B cell (primary cell): ENCODE results near the gene WDR35. TPM values are rescaled to one million over a fixed set of nuclear protein-coding genes. Genes with fewer than 3 reads are reported as not detected.

Source experiments
- ATAC-seq: fragments of 200-7000 bp; cut with Tn5 transposase; one replicate; pipeline ENCODE4 v1.10.0; 2021; ENCODE audit warnings: low read depth, mild to moderate bottlenecking, moderate number of reproducible peaks, moderate library complexity
- CTCF ChIA-PET: fragments of 350-600 bp; sonication (Branson Sonifier 250); formaldehyde crosslinking; loops from one replicate; lab custom pipeline; 2021; ENCODE audit warnings: antibody characterized with exemption, inconsistent platforms; lab: Charles Lee
- POLR2A ChIA-PET: fragments of 350-600 bp; sonication (Branson Sonifier 250); formaldehyde crosslinking; loops from one replicate; lab custom pipeline; 2021; ENCODE audit warnings: antibody characterized with exemption; lab: Charles Lee
- DNase-seq: peaks from one replicate; pipeline ENCODE4 v3.0.0; 2013
- H2AFZ ChIP-seq: 2 replicates; pipeline ENCODE4 v1.6.1; 2012; ENCODE audit warnings: mild to moderate bottlenecking, low read depth, low read length; ENCODE audit not compliant: insufficient read depth, poor library complexity, severe bottlenecking
- H3K27ac ChIP-seq, 2 donors: 1 replicate in 1 of 2; 2 replicates in 1 of 2; pipeline ENCODE4 v1.5.1; 2012 to 2013; ENCODE audit warnings: low read length in 2 of 2, mild to moderate bottlenecking in 2 of 2, moderate library complexity in 1 of 2
- H3K27me3 ChIP-seq, 4 experiments: fragments of 200-600 bp in 1 of 4; sonication (generic) in 1 of 4; replicated peaks in 1 of 4; 1 replicate in 2 of 4; 2 replicates in 2 of 4; pipeline versions ENCODE4 v1.6.1 to v1.7.0; 2013 to 2016; ENCODE audit warnings: low read length in 3 of 4, mild to moderate bottlenecking in 2 of 4, mixed read lengths in 1 of 4, moderate library complexity in 1 of 4; ENCODE audit not compliant: insufficient read depth in 4 of 4, control insufficient read depth in 3 of 4; ENCODE audit errors: control extremely low read depth in 1 of 4
- H3K36me3 ChIP-seq, 2 experiments: replicated peaks in 1 of 2; 1 replicate in 1 of 2; 2 replicates in 1 of 2; pipeline versions ENCODE4 v1.6.1 to v1.7.1; 2013; ENCODE audit warnings: low read length in 1 of 2; ENCODE audit not compliant: insufficient read depth in 2 of 2, control insufficient read depth in 1 of 2; ENCODE audit errors: control extremely low read depth in 1 of 2, extremely low read depth in 1 of 2
- H3K4me1 ChIP-seq, 2 donors: fragments of 200-600 bp in 1 of 2; sonication (generic) in 1 of 2; 1 replicate in 1 of 2; 2 replicates in 1 of 2; pipeline versions ENCODE4 v1.5.1 to v1.6.1; 2013 to 2017; ENCODE audit warnings: low read length in 2 of 2; ENCODE audit not compliant: control insufficient read depth in 2 of 2, insufficient read depth in 2 of 2
- H3K4me2 ChIP-seq: replicated peaks from 2 replicates; pipeline ENCODE3; 2012; ENCODE audit warnings: mild to moderate bottlenecking, low read depth, low read length; ENCODE audit not compliant: poor library complexity, severe bottlenecking
- H3K4me3 ChIP-seq, 5 experiments: fragments of 200-600 bp in 1 of 5; sonication (generic) in 1 of 5; 1 replicate in 3 of 5; 2 replicates in 2 of 5; pipeline versions ENCODE4 v1.5.1 to v1.7.0; 2011 to 2016; ENCODE audit warnings: low read length in 4 of 5, mild to moderate bottlenecking in 4 of 5, low read depth in 2 of 5, control low read depth in 1 of 5, moderate library complexity in 1 of 5; ENCODE audit not compliant: insufficient read depth in 1 of 5; ENCODE audit errors: control extremely low read depth in 1 of 5, extremely low read depth in 1 of 5
- H3K79me2 ChIP-seq: fragments of 200-600 bp; sonication (generic); one replicate; pipeline ENCODE4 v1.6.0; 2016; ENCODE audit warnings: low read length; ENCODE audit not compliant: control insufficient read depth, insufficient read depth
- H3K9ac ChIP-seq: fragments of 200-600 bp; sonication (generic); 2 replicates; pipeline ENCODE4 v1.6.1; 2017; ENCODE audit warnings: mild to moderate bottlenecking, low read length, moderate library complexity
- H3K9me3 ChIP-seq, 3 donors: one replicate each; pipeline versions ENCODE4 v1.6.1 to v1.7.1; 2013; ENCODE audit warnings: low read length in 2 of 3; ENCODE audit not compliant: control insufficient read depth in 2 of 3, insufficient read depth in 1 of 3; ENCODE audit errors: control extremely low read depth in 1 of 3
- H4K20me1 ChIP-seq: 2 replicates; pipeline ENCODE4 v1.6.0; 2012; ENCODE audit warnings: mild to moderate bottlenecking, low read length; ENCODE audit not compliant: insufficient read depth, control insufficient read depth, poor library complexity, severe bottlenecking
- H3K27ac Mint-ChIP-seq: one replicate; pipeline ENCODE4 v1.8.0; 2021; ENCODE audit warnings: mixed read lengths
- H3K27me3 Mint-ChIP-seq: one replicate; pipeline ENCODE4 v1.8.0; 2021; ENCODE audit warnings: mixed read lengths
- H3K4me1 Mint-ChIP-seq: one replicate; pipeline ENCODE4 v1.8.0; 2021; ENCODE audit warnings: mixed read lengths
- H3K4me3 Mint-ChIP-seq: one replicate; pipeline ENCODE4 v1.8.0; 2021; ENCODE audit warnings: mixed read lengths
- H3K9me3 Mint-ChIP-seq: one replicate; pipeline ENCODE4 v1.8.0; 2022; ENCODE audit warnings: mixed read lengths; ENCODE audit not compliant: insufficient read depth
- CTCF ChIP-seq: fragments of 200-600 bp; IDR thresholded peaks from one replicate; pipeline ENCODE4 v1.8.0; 2022; ENCODE audit warnings: antibody characterized with exemption, mild to moderate bottlenecking
- EZH2 ChIP-seq: IDR thresholded peaks from 2 replicates; pipeline ENCODE4 v1.6.1; 2012; ENCODE audit warnings: borderline replicate concordance, low read depth, mild to moderate bottlenecking, moderate library complexity, low read length; ENCODE audit not compliant: insufficient read depth, poor library complexity, severe bottlenecking
- WGBS: methylation state at CpG from one replicate; pipeline ENCODE4 v1.1.5; 2013; ENCODE audit warnings: missing lambda C conversion rate; ENCODE audit not compliant: insufficient coverage; 5-methylcytosine and 5-hydroxymethylcytosine counted together
- intact Hi-C: fragments of 100-400 bp; cut with micrococcal nuclease; formaldehyde crosslinking; loops from one replicate; pipeline ENCODE4 v1.10.0; 2022
- polyA plus RNA-seq: library from polyadenylated mRNA; depleted of rRNA; stranded (reverse); fragments of >200 nt; gene quantifications from 2 replicates; pipeline ENCODE4 v1.2.3, GENCODE V29; 2012
- total RNA-seq, 2 donors: library from RNA; stranded (reverse); fragments of 120-200 nt in 1 of 2; gene quantifications; 1 replicate in 1 of 2; 2 replicates in 1 of 2; pipeline versions ENCODE4 v1.2.3 to v1.2.4, GENCODE V29; 2013 to 2022

Gene WDR35
- total and polyA plus RNA-seq, 2 donors (not counting 1 experiment from before 2014, with no cell fraction given), result 2.4 to 9.4 TPM

GRCh38 chr2:19883486-19883885, 106.4 kb downstream of the WDR35 start:
- intact Hi-C loops, result no loop called here
- ATAC-seq (no peak), DNase-seq (no peak)
- TF ChIP-seq EZH2 (no peak), CTCF (no peak)
- Histone ChIP-seq H3K4me3 (no peak overlapping the region), H4K20me1 (no peaks in the 10 kb centered on the region), H2AFZ (no peak overlapping the region), H3K27ac (no peak overlapping the region), H3K9me3 (no peaks in the 10 kb centered on the region), H3K79me2 (no peaks in the 10 kb centered on the region), H3K36me3 (no peaks in the 10 kb centered on the region), H3K4me1 (no peaks in the 10 kb centered on the region), H3K4me2 (no peak overlapping the region), H3K9ac (no peak overlapping the region), H3K27me3 (no peaks in the 10 kb centered on the region)
- CTCF ChIA-PET, result no interaction called here
- Mint-ChIP-seq H3K27me3 (no peaks in the 10 kb centered on the region), H3K9me3 (no peaks in the 10 kb centered on the region), H3K4me3 (no peak overlapping the region), H3K27ac (no peak overlapping the region), H3K4me1 (no peaks in the 10 kb centered on the region)
- POLR2A ChIA-PET, result no interaction called here
- WGBS, result 0% methylated on average over 1 of the region's 2 CpGs

- no peaks in the 10 kb centered on the region for H3K36me3 ChIP-seq
- TF ChIP-seq CTCF (no peak), EZH2 (no peak)
- no peak overlapping the region for H3K4me3 Mint-ChIP-seq
- intact Hi-C loops, result no loop called here
- H3K4me3 ChIP-seq, result no peak overlapping the region
- H3K4me1 ChIP-seq, result no peaks in the 10 kb centered on the region
- no peak overlapping the region for H3K27ac ChIP-seq
- WGBS, result 40% methylated on average over 1 of the region's 2 CpGs
- H3K79me2 ChIP-seq, result no peaks in the 10 kb centered on the region
- DNase-seq, result no peak
- no peaks in the 10 kb centered on the region for H3K4me1 Mint-ChIP-seq
- H3K27ac Mint-ChIP-seq, result no peak overlapping the region
- H2AFZ ChIP-seq, result no peak overlapping the region
- H3K9me3 ChIP-seq, result no peaks in the 10 kb centered on the region
- H3K4me2 ChIP-seq, result no peak overlapping the region
- CTCF ChIA-PET, result no interaction called here
- no peaks in the 10 kb centered on the region for H4K20me1 ChIP-seq
- no peaks in the 10 kb centered on the region for H3K9me3 Mint-ChIP-seq
- H3K27me3 Mint-ChIP-seq, result no peaks in the 10 kb centered on the region
- H3K27me3 ChIP-seq, result no peaks in the 10 kb centered on the region
- no peak for ATAC-seq
- H3K9ac ChIP-seq, result no peak overlapping the region
- POLR2A ChIA-PET, result no interaction called here
Measured at GRCh38 chr2:19882286-19882685, 107.6 kb downstream of the WDR35 start.
